HepG2 (cell line): ENCODE data around the gene IFIT2. TPM values are rescaled to one million over a fixed set of nuclear protein-coding genes. Genes with fewer than 3 reads are reported as not detected.

Experiments
- ATAC-seq: fragments of 200-7000 bp; cut with Tn5 transposase; 3 replicates; pipeline ENCODE4 v1.9.1; 2020; ENCODE audit warnings: mild to moderate bottlenecking, moderate library complexity
- BruUV-seq: library from RNA; stranded (reverse); fragments of 400-500 nt; replicated peaks from 2 replicates; lab custom pipeline; 2021; lab: Mats Ljungman, UMichigan
- CTCF ChIA-PET: fragments of 300-600 bp; formaldehyde crosslinking; extraction: SDS; loops from one replicate; lab custom pipeline; 2021; ENCODE audit warnings: low total read pairs, inconsistent platforms, low intra/inter-chr PET ratio; lab: Yijun Ruan, JAX
- POLR2A ChIA-PET: fragments of 350-600 bp; sonication (Branson Sonifier 250); formaldehyde crosslinking; loops from one replicate; lab custom pipeline; 2020; ENCODE audit warnings: antibody characterized with exemption, inconsistent platforms; lab: Yijun Ruan, JAX
- DNase-seq: peaks from one replicate; pipeline ENCODE4 v3.0.0-alpha.2; 2015; ENCODE audit warnings: low spot score
- FAIRE-seq: peaks from 3 replicates; lab custom pipeline; 2011; peaks lifted over from hg19 to GRCh38; lab: Jason Lieb, UNC
- H2AFZ ChIP-seq: one replicate; pipeline ENCODE4 v1.6.1; 2011; ENCODE audit warnings: low read length, inconsistent platforms
- H3K27ac ChIP-seq: fragments of 300-600 bp; 3 replicates; pipeline ENCODE4 v1.8.0; 2011; ENCODE audit warnings: mixed run types, mild to moderate bottlenecking, mixed read lengths, low read length, inconsistent platforms; ENCODE audit not compliant: insufficient read depth; ENCODE audit errors: extremely low read length
- H3K27me3 ChIP-seq, 2 experiments: fragments of 200-600 bp in 1 of 2; 2 replicates in 1 of 2; 3 replicates in 1 of 2; pipeline versions ENCODE4 v1.6.0 to v1.8.0; 2011; ENCODE audit warnings: low read length in 2 of 2, mild to moderate bottlenecking in 2 of 2, moderate library complexity in 2 of 2, inconsistent platforms in 1 of 2; ENCODE audit not compliant: insufficient read depth in 2 of 2, control insufficient read depth in 1 of 2
- H3K36me3 ChIP-seq, 2 experiments: fragments of 200-600 bp in 1 of 2; replicated peaks in 1 of 2; 2 replicates in 1 of 2; 3 replicates in 1 of 2; pipeline versions ENCODE4 v1.5.1 to v1.8.0; 2011; ENCODE audit warnings: low read length in 2 of 2, inconsistent platforms in 1 of 2; ENCODE audit not compliant: insufficient read depth in 2 of 2, control insufficient read depth in 1 of 2
- H3K4me1 ChIP-seq: 2 replicates; pipeline ENCODE4 v1.5.1; 2012; ENCODE audit warnings: low read length, inconsistent platforms; ENCODE audit not compliant: insufficient read depth
- H3K4me2 ChIP-seq: 2 replicates; pipeline ENCODE4 v1.6.0; 2011; ENCODE audit warnings: low read depth, low read length, inconsistent platforms
- H3K4me3 ChIP-seq, 3 experiments: fragments of 200-600 bp in 1 of 3; sonication (generic), shearing (Covaris generic) in 1 of 3; replicated peaks in 1 of 3; 2 replicates each; pipeline ENCODE4 v1.5.1; 2011 to 2016; ENCODE audit warnings: low read length in 3 of 3, inconsistent platforms in 2 of 3, low read depth in 2 of 3, mild to moderate bottlenecking in 2 of 3, control low read depth in 1 of 3, mixed read lengths in 1 of 3; ENCODE audit not compliant: insufficient read depth in 1 of 3
- H3K79me2 ChIP-seq: one replicate; pipeline ENCODE4 v1.6.1; 2011; ENCODE audit warnings: low read length, inconsistent platforms; ENCODE audit not compliant: insufficient read depth
- H3K9ac ChIP-seq: 2 replicates; pipeline ENCODE4 v1.6.0; 2011; ENCODE audit warnings: mild to moderate bottlenecking, low read depth, low read length, inconsistent platforms; ENCODE audit not compliant: insufficient read depth
- H3K9me3 ChIP-seq: 2 replicates; pipeline ENCODE4 v1.5.1; 2012; ENCODE audit warnings: mild to moderate bottlenecking, low read length
- H4K20me1 ChIP-seq: 2 replicates; pipeline ENCODE4 v1.6.0; 2011; ENCODE audit warnings: inconsistent platforms, mild to moderate bottlenecking, low read length, moderate library complexity; ENCODE audit not compliant: insufficient read depth
- HNRNPLL ChIP-seq: fragments of 200-400 bp; formaldehyde crosslinking; IDR thresholded peaks from 2 replicates; pipeline ENCODE4 v1.6.1; 2017; ENCODE audit warnings: mild to moderate bottlenecking, low read depth, low read length; ENCODE audit not compliant: poor library complexity, severe bottlenecking
- KAT8 ChIP-seq: IDR thresholded peaks from 2 replicates; pipeline ENCODE4 v1.6.1; 2016; ENCODE audit warnings: missing genetic modification reagents, missing compliant biosample characterization
- MBNL3 ChIP-seq: fragments of 250-450 bp; sonication (Bioruptor Pico); conservative IDR thresholded peaks from 2 replicates; pipeline ENCODE4 v1.8.0; 2022; ENCODE audit warnings: mild to moderate bottlenecking, inconsistent platforms
- MEIS2 ChIP-seq: sonication (generic); formaldehyde crosslinking; IDR thresholded peaks from 2 replicates; pipeline ENCODE4 v1.9.0; 2021; ENCODE audit warnings: mild to moderate bottlenecking, missing genetic modification reagents
- MLLT10 ChIP-seq: sonication (generic); formaldehyde crosslinking; IDR thresholded peaks from 2 replicates; pipeline ENCODE4 v1.4.0; 2020; ENCODE audit warnings: missing genetic modification reagents
- NR3C1 ChIP-seq: sonication (generic); formaldehyde crosslinking; IDR thresholded peaks from 2 replicates; pipeline ENCODE4 v1.4.0; 2020; ENCODE audit warnings: missing genetic modification reagents
- SMC3 ChIP-seq: IDR thresholded peaks from 2 replicates; pipeline ENCODE4 v1.6.1; 2011; ENCODE audit warnings: low read length, improper control_type of control experiment
- TSC22D2 ChIP-seq: sonication (generic); formaldehyde crosslinking; IDR thresholded peaks from 2 replicates; pipeline ENCODE4 v1.5.1; 2020; ENCODE audit warnings: missing genetic modification reagents, mild to moderate bottlenecking, borderline replicate concordance
- ZBTB38 ChIP-seq: sonication (generic); formaldehyde crosslinking; IDR thresholded peaks from 2 replicates; pipeline ENCODE4 v1.5.1; 2020; ENCODE audit warnings: mild to moderate bottlenecking, missing genetic modification reagents
- ZNF724P ChIP-seq: sonication (generic); formaldehyde crosslinking; IDR thresholded peaks from 2 replicates; pipeline ENCODE4 v1.8.0; 2022; ENCODE audit warnings: missing genetic modification reagents, borderline replicate concordance
- WGBS: methylation state at CpG from one replicate; pipeline ENCODE4 v1.1.6; 2017; ENCODE audit warnings: low lambda C conversion rate; 5-methylcytosine and 5-hydroxymethylcytosine counted together
- in situ Hi-C: cut with HindIII; loops from 2 replicates; pipeline ENCODE4 v1.10.0; 2017; ENCODE audit warnings: low pct_unique_long_range_greater_than_20kb; ENCODE audit not compliant: extremely low pct_ligation_motif_present
- intact Hi-C: fragments of 100-400 bp; cut with micrococcal nuclease; formaldehyde crosslinking; loops from one replicate; pipeline ENCODE4 v1.10.0; 2022; ENCODE audit not compliant: unreplicated experiment
- polyA plus RNA-seq, 8 experiments: library from polyadenylated mRNA; depleted of rRNA in 3 of 8; stranded (reverse) in 7 of 8; unstranded in 1 of 8; fragments of >200 nt; fragmentation: Illumina TruSeq in 4 of 8; extraction: Trizol in 4 of 8; gene quantifications; 2 replicates each; pipeline versions ENCODE4 v1.2.1 to v1.2.3, GENCODE V29; 2011 to 2016; ENCODE audit warnings: low read depth in 4 of 8, missing spikeins in 1 of 8, mixed read lengths in 1 of 8; ENCODE audit not compliant: insufficient read depth in 1 of 8
- total RNA-seq, 5 experiments: library from RNA; depleted of rRNA; stranded (reverse); fragments of >200 nt; fragmentation: Illumina TruSeq; extraction: Trizol; gene quantifications; 2 replicates each; pipeline ENCODE4 v1.2.3, GENCODE V29; 2016; ENCODE audit warnings: low read depth in 1 of 5
- TF ChIP-seq, protein P1 (sequence below): sonication (generic); formaldehyde crosslinking; IDR thresholded peaks from 2 replicates; pipeline ENCODE4 v1.5.1; 2020; ENCODE audit warnings: missing genetic modification reagents, mild to moderate bottlenecking, borderline replicate concordance
- TF ChIP-seq, protein P2 (sequence below): sonication (generic); formaldehyde crosslinking; IDR thresholded peaks from 2 replicates; pipeline ENCODE4 v1.4.0; 2020; ENCODE audit warnings: mild to moderate bottlenecking, low read depth, missing genetic modification reagents
- TF ChIP-seq, protein P3 (sequence below): sonication (generic); formaldehyde crosslinking; IDR thresholded peaks from 2 replicates; pipeline ENCODE4 v1.8.1; 2023; ENCODE audit warnings: mild to moderate bottlenecking, moderate library complexity, missing genetic modification reagents
- TF ChIP-seq, protein P4 (sequence below): IDR thresholded peaks from 2 replicates; pipeline ENCODE4 v1.6.1; 2016; ENCODE audit warnings: low read depth, missing genetic modification reagents, missing compliant biosample characterization

IFIT2 gene
- total and polyA plus RNA-seq, 2 of the 13 experiments (the other 11 are each of a cell fraction or from before 2014, with no cell fraction given): 0.04 to 0.15 TPM

DNA sequence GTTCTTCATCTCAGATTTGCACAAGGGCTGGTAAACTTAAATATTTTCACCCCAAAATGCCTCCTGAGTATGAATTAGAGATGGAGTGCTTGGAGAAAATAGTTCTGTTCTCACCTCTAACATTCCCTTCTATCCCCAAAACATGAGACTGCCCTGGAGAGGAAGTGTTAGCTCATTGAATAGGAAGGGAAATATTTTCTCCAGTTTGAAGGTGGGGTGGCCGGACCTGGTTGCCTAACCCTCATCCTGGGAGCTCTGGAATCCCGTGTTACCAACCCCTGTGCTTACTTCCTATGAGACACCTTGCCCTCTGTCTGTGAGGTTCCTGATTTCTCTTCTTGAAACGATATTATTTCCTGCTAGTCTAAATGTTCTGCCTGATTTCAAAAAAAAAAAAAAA, 779 bp downstream of the IFIT2 start:
- Histone ChIP-seq H3K4me2 (peak overlapping the region; percentile 87), H3K27me3 (peaks cover 0 to 3% of the 10 kb centered on the region in 2 experiments; a peak in 1 of 5 replicates), H3K79me2 (no peaks in the 10 kb centered on the region), H3K4me1 (peaks cover 24% of the 10 kb centered on the region), H3K9me3 (no peaks in the 10 kb centered on the region), H2AFZ (peak overlapping the region; percentile 60), H3K4me3 (no peak overlapping the region), H4K20me1 (no peaks in the 10 kb centered on the region), H3K36me3 (no peaks in the 10 kb centered on the region), H3K27ac (no peak overlapping the region), H3K9ac (no peak overlapping the region)
- ATAC-seq: peak; percentile 27
- POLR2A ChIA-PET: interaction anchor here (1.0 to 2.3 kb wide), 2 partner anchors 26 to 49 kb away, joined by 4 to 8 read pairs; no protein-coding TSS in a partner anchor
- FAIRE-seq: no peak
- intact Hi-C loops (no loop called here), in situ Hi-C loops (no loop called here)
- 1% methylated on average over 3 of the region's 3 CpGs for WGBS
- no peak for DNase-seq
- CTCF ChIA-PET: no interaction called here
- BruUV-seq: no TSS peak
- TF ChIP-seq MBNL3 (CRISPR knock-in tag) (no peak), ZBTB38 (CRISPR knock-in tag) (no peak), TSC22D2 (CRISPR knock-in tag) (no peak), KAT8 (no peak), MEIS2 (CRISPR knock-in tag) (no peak), MLLT10 (CRISPR knock-in tag) (no peak), ZNF724P (CRISPR knock-in tag) (no peak), NR3C1 (CRISPR knock-in tag) (no peak), HNRNPLL (no peak), SMC3 (no peak)
- TF ChIP-seq, protein P1, sequence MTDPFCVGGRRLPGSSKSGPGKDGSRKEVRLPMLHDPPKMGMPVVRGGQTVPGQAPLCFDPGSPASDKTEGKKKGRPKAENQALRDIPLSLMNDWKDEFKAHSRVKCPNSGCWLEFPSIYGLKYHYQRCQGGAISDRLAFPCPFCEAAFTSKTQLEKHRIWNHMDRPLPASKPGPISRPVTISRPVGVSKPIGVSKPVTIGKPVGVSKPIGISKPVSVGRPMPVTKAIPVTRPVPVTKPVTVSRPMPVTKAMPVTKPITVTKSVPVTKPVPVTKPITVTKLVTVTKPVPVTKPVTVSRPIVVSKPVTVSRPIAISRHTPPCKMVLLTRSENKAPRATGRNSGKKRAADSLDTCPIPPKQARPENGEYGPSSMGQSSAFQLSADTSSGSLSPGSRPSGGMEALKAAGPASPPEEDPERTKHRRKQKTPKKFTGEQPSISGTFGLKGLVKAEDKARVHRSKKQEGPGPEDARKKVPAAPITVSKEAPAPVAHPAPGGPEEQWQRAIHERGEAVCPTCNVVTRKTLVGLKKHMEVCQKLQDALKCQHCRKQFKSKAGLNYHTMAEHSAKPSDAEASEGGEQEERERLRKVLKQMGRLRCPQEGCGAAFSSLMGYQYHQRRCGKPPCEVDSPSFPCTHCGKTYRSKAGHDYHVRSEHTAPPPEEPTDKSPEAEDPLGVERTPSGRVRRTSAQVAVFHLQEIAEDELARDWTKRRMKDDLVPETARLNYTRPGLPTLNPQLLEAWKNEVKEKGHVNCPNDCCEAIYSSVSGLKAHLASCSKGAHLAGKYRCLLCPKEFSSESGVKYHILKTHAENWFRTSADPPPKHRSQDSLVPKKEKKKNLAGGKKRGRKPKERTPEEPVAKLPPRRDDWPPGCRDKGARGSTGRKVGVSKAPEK (CRISPR knock-in tag): no peak
- TF ChIP-seq, protein P2, sequence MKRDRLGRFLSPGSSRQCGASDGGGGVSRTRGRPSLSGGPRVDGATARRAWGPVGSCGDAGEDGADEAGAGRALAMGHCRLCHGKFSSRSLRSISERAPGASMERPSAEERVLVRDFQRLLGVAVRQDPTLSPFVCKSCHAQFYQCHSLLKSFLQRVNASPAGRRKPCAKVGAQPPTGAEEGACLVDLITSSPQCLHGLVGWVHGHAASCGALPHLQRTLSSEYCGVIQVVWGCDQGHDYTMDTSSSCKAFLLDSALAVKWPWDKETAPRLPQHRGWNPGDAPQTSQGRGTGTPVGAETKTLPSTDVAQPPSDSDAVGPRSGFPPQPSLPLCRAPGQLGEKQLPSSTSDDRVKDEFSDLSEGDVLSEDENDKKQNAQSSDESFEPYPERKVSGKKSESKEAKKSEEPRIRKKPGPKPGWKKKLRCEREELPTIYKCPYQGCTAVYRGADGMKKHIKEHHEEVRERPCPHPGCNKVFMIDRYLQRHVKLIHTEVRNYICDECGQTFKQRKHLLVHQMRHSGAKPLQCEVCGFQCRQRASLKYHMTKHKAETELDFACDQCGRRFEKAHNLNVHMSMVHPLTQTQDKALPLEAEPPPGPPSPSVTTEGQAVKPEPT (CRISPR knock-in tag): no peak
- TF ChIP-seq, protein P3, sequence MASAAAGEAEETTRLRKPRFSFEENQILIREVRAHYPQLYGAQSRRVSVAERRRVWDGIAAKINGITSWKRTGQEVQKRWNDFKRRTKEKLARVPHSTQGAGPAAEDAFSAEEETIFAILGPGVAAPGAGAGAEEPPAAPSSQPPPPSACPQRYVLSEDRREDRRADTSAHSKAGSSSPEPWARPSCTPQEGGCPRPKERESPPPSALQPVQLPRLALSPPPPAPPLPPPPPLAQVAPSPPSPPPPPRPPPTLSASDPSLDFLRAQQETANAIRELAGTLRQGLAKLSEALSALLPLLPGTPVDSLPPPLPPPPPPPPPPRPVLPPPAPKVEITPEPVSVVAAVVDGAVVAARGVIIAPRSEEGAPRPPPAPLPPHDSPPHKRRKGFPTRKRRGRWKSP (CRISPR knock-in tag): no peak
- TF ChIP-seq, protein P4, sequence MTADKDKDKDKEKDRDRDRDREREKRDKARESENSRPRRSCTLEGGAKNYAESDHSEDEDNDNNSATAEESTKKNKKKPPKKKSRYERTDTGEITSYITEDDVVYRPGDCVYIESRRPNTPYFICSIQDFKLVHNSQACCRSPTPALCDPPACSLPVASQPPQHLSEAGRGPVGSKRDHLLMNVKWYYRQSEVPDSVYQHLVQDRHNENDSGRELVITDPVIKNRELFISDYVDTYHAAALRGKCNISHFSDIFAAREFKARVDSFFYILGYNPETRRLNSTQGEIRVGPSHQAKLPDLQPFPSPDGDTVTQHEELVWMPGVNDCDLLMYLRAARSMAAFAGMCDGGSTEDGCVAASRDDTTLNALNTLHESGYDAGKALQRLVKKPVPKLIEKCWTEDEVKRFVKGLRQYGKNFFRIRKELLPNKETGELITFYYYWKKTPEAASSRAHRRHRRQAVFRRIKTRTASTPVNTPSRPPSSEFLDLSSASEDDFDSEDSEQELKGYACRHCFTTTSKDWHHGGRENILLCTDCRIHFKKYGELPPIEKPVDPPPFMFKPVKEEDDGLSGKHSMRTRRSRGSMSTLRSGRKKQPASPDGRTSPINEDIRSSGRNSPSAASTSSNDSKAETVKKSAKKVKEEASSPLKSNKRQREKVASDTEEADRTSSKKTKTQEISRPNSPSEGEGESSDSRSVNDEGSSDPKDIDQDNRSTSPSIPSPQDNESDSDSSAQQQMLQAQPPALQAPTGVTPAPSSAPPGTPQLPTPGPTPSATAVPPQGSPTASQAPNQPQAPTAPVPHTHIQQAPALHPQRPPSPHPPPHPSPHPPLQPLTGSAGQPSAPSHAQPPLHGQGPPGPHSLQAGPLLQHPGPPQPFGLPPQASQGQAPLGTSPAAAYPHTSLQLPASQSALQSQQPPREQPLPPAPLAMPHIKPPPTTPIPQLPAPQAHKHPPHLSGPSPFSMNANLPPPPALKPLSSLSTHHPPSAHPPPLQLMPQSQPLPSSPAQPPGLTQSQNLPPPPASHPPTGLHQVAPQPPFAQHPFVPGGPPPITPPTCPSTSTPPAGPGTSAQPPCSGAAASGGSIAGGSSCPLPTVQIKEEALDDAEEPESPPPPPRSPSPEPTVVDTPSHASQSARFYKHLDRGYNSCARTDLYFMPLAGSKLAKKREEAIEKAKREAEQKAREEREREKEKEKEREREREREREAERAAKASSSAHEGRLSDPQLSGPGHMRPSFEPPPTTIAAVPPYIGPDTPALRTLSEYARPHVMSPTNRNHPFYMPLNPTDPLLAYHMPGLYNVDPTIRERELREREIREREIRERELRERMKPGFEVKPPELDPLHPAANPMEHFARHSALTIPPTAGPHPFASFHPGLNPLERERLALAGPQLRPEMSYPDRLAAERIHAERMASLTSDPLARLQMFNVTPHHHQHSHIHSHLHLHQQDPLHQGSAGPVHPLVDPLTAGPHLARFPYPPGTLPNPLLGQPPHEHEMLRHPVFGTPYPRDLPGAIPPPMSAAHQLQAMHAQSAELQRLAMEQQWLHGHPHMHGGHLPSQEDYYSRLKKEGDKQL (CRISPR knock-in tag): no peak
